Measurements from ENCODE around the gene CREBZF.
"Not testable (repeated sequence)": the region's sequence is repeated elsewhere in the genome, so short reads cannot be mapped to it uniquely, and the experiment has no call there.

Gene CREBZF

DNA sequence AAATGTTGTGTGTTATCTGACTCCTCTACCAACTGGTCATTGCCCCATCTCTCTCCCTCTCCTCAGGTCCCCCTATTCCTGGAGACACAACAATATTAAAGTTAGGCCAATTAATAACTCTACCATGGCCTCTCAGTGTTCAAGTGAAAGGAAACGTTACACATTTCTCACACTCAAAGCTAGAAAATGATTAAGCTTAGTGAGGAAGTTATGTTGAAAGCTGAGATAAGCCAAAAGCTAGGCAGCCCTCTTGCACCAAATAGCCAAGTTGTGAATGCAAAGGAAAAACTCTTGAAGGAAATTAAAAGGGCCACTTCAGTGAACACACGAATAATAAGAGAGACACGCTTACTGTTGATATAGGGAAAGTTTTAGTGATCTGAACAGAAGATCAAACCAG lies 44.7 kb downstream of the CREBZF start:
- DNase-seq: no peak

DNA sequence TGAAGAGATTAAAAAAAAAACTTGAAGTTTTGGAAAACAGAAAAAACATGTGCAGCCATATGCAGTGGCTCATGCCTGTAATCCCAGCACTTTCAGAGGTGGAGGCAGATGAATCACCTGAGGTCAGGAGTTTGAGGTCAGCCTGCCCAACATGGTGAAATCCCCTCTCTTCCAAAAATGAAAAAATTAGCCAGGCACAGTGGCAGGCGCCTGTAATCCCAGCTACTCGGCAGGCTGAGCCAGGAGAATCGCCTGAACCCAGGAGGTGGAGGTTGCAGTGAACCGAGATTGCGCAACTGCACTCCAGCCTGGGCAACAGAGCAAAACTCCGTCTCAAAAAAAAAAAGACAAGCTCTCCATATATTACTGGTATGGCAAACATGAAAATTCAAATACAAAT lies 45.4 kb downstream of the CREBZF start:
- DNase-seq: no peak

DNA sequence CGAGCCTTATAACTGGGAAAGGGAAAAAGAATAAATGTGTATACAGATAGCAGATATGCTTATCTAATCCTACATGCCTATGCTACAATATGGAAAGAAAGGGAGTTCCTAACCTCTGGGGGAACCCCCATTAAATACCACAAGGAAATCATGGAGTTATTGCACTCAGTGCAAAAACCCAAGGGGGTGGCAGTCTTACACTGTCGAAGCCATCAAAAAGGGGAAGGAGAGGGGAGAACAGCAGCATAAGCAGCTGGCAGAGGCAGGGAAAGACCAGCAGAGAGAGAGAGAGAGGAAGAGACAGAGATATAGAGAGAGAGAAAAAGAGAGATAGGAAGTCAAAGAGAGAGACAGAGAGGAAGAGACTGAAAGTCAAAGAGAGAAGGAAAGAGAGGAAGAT lies 53.3 kb downstream of the CREBZF start:
- not testable (repeated sequence) for DNase-seq

Data from CD4-positive, alpha-beta T cell treated with Interleukin-6 for 4 hours (primary cell).